Dedifferentiated amniotic fluid mesenchymal stem cell (primary cell): ENCODE measurements around the gene CES2.

Experiments
- DNase-seq: peaks from one replicate; pipeline ENCODE4 v3.0.0-alpha.2; 2016; ENCODE audit errors: extremely low spot score

Gene CES2

DNA sequence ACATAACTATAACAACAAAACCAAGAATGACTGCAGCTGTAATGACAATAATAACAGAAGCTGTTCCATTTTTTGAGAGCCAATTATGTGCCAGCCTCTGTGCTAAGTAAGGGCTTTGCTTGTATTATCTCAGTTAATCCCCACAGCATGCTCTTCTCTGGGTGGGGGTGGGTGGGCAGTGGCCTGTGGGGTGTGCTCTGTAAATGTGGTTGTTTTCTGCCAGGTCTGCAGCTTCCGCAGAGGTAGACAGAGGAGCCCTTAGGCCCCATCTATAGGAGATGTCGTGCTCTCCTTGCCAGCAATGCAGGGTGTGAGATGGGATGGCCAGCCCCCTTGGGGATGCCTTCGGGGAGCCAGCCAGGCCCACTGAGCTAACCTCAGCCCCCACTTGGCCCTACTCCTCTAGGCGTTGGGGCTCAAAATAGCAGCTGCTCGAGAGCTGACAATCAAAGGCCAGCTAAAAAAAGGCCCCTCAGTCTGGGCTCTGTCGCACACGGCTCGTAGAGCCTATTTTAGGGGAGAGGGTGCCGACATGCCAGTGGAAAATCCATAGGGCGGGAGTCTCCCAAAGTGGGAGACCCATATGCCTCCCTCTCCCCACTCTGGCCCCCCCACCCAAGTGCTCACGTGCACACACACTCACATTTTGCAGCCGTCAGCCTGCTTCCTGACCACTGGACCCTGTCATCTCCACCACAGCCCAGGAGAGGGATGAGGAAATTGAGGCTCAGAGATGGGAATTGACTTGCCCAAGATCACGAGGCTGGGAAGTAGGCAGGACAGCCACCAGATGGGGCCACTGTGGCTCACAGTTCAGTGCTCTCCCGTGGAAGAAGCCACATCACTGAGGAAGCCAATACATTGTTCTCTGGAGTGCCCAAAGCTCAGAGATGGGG is 32.4 kb upstream of the CES2 start:
- DNase-seq: no peak

DNA sequence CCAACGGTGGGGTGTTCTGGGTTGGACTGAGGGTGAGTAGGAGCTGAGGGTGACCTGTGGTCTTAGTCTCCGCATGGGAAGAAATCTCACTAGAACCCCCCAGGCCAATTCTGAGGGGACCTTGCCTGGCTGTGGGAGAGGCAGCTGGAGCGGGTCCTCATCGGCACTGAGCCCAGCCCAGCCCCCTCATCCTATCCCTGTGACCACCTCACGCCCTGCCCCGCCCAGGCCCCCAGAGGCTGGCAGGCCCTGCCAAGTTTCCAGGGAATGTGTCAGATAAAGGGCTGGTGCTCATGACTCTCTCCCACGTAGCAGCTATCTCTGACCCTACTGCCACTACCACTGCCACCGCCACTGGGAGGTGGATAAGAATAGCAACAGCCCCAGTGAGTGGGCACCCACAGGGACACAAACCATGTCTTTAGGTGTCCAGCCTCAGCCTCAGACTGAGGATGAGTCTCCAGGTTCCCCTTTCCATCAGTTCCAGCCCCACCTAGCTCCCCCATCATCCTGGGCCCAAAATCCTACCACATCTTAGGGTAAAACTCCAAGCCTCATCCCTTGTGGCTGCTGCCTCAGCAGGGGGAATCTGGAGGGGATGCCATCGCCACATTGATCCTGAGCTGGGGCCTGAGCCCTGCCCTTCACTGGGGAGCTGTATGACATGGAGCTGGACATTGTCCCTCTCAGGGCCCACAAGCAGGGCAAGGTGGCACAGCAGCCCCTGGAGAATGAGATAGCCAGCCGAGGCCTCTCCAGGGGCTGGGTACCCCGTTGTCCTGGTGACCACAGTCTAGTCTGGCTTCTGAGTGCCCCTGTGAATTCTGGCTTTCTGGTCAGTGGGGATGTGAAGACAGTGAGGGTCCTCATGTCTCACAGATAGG is 31.5 kb upstream of the CES2 start:
- DNase-seq: no peak

DNA sequence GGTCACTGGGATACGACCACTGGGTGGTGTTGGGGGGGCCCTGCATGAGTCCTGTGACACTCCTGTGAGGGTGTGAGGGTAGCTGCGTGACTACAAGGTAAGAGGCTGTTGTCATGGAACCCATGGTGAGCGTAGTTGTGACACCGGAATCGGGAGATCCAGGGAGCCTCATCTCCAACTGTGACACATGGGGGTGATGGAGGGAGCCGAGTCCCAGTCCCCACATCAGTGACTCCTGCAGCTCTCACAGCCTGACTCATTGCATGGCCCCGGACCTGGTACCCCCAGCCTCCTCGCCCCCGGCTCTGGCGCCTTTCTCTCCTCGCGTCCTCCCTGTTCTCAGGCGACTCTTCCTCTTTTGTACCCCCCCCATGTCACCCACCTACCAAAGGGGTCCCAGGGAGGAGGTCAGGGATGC is 30.9 kb upstream of the CES2 start:
- no peak for DNase-seq

DNA sequence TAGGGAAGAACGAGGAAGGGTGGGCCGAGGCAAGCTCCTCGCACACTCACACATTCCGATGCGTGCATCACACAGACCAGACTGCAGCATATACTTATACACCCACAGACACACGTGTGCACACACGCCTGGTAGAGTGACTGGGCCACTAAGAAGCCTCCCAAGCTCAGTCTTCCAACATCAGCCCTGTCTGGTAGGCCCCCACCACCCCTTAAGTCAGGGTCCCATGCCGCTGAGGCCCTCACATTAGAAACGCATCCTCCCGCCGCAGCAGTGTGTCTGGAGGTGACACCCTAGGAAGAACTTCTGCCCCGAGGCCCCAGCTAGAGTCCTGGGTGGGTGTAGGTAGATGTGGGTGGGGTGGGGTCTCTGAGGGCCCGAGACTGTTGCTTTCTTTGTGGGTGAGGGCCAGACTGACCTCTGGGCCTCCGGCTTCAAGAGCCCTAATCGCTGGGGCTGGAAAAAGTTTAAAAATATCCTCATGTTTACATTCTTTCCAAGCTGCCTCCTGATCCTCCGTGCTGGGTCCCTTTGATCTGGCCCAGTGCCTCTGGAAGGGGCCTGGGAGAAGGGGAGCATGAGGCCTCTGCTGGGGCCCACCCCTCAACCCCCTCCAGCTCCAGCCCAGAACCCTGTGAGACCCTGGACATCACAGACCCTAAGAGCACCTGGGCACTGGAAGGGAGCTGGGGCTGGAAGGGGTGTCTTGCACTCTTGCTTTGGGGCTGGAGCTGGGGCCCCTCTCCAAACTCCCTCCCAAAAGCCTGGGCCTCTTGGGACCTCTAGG is 30.3 kb upstream of the CES2 start:
- no peak for DNase-seq

DNA sequence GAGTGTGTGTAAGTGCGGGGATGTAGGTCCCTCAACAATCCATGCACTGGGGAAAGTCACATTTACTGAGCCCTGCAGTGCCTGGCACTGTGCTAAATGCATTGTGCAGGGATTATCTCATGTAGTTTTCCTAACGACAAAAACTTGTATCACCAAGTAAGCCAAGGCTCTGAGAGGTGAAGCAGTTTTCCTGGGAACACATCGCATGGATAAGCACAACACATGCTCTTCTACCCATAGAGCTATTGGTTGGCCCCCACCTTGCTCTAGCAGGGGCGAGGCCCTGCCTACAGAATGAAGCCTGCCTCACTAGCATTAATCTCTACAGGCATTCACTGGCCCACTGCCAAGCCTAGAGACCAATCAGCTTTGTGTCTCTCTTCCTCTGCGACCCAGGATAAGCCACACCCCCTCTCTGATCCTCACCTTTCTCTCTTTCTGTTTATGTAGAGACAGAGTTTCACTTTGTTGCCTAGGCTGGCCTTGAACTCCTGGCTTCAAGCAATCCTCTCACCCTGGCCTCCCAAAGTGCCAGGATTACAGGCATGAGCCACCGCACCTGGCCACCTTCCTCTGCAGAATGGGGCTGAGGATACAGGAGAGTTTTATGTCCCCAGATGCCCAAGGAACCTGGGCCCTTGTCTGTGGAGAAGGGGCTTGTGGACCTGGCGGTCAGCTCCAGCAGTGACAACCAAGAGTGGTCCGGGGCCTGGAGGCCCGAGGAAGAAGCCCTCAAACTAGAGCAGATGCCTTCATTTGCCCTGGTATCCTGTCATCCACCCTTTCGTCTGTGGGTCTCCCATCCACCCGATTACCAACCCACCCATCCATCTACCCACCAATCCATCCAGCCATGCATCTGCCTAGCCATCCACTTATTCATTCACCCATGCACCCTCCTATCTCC is 29.4 kb upstream of the CES2 start:
- DNase-seq: no peak

DNA sequence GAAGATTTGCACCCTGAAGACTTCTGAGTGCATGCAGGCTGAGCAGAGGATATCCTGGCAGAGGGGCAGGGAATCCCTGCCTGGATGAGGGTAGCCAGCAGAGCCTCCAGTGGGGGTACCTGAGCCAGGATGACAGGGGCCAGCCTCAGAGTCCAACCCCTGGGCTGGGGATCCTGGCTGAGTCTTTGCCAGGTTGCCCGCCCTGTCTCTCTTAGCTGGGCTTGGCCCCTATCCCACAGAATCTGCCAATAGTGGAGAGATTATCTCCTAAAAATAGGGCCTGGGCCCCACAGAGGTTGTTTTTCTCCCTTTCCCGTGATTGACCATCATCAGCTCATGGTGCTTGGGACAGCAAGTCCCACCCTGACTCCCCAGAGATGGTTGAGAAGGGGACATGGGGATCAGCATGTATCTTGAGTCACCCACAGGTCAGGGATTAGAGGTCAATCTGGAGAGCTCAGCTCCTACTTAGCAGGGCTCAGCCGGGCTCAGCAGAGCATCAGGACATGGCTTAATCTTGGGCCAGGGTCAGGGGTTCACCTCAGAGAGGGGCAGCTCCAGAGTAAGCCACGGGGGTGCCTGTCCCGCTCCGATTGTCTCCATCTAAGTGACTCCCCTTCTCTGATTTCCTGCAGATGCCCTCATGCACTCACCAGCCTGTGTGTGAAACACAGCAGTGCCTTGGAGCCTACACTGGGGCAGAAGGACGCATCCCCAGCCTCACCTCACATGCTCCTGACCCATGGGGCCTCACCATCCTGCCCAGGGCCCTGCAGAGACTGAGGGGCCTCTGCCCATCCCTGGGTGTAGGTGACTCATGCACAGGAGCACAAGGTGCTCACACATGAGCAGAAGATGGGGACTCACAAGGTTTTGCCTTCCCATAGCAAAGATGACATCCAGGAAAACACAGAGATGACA is 28.1 kb upstream of the CES2 start:
- DNase-seq: no peak

DNA sequence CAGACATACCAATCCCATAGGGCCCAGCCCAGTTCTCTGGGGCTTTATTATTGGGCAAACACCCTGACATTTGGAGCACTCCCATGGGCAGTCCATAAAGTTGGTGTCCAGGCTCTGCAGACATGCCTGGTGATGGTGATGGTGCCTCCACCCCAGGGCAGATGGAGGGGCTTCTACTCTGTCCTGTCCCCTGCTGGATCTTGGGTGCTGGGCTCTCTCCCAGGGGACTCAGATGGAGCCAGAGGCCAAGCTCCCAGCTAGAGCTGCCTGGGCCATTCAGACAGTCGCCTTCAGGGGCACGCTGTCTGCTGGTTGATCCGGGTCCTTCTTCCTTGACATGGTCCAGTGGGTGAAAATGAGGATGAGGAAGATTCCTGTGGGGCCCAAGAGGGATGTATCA is 27.2 kb upstream of the CES2 start:
- DNase-seq: no peak

DNA sequence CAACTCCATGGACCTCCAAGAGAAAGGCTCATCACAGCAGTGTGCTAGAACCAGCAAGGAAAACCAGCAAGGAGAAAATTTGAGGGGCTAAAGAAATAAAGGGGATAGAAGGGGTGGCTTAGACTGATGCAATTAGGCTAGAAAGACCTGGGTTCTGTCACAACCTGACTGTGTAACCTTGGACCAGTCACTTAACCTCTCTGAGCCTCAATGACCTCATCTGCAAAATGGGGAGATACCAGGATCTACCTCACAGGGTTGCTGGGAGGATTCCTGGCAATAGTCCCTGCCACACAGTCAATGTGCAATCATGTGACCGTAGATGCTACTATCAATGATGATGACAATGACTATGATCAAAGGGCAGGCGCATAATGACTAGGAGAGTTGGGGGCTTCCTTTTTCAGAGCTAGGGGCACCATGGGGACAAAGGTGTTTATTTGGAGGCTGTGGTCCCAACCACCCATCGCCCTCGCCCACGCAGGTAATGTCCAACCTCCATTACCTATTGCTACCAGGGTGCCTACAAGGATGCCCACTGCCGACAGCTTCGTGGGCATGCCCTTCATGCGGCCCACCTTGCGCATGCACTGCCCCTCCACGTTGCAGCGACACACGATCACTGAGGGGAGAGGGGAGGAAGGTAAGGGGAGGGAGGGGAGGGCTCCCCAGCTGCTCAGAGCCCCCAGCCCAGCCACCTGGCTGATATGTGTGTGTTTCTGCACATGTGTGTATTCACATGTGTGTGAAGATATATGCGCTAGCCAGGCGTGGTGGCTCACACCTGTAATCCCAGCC is 26.4 kb upstream of the CES2 start:
- DNase-seq: no peak

DNA sequence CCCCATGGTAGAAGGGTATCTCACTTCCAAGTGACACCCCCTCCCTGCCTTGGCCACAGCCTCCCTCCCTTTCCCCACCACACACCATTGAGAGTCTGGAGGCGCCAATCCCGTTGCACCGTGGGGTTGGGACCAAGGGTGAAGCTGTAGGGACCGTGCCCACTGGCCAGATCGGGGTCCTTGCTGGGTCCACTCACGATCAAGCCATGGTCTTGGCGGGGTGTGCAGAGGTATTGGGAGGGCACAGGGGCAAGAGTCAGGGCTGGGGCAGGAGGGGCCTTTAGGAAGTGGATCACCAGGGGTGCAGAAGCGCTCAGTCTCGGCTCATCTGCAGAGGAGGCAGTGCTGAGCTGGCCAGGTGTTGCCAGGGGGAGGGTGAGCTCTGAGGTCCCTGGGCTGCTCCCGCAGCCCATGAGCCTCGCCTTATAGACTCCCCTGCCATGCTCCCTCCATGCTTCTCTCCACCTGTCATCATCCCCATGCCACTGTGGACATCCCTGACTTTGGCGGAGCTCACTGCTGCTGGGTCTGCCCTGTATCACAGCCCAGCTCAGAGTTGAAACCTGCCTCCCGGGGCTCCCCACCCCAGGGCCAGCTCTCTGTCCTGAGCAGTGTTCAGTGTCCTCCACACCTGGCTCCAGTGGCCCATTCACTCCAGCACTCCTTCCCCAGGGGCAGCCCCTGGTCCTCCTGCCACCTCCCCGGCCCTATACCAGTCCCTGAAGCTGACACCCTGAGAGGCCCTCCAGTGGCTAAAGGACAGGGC is 25.0 kb upstream of the CES2 start:
- no peak for DNase-seq

DNA sequence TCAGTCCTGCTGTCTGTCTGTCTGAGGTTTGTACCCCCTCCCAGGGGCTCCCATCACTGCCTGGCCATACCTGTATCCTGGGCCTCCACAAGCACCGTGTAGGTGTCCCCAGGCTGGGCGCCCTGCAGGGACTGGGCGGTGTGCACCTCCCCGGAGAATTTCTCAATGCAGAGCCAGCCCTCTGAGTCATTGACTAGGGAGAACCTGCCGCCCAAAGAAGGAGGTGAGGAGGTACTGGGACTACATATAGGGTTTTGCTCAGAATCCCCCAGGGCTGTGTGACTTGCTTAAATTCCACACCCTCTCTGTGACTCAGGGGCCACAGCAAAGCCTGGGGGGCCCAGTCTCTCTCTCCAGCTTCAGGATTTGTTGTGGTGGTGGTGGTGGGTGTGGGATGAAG is 24.2 kb upstream of the CES2 start:
- no peak for DNase-seq

DNA sequence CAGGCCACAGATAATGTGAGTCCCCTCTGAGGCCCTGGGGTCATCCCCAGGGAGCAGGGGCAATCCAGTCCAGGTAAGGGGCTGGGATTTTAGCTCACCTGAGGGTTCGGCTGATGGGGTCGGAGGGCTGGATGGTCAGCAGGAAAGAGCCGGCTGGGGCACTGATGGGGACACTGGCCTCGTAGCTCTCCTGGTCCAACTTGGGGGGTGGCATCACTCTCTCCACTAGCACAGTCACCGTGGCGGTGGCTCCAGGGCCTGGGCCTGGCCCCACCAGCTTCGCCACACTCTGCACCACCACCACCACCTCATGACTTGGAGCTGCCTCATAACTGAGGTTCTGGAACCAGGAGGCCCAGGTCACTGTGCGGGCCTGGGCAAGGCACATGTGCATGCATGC is 23.5 kb upstream of the CES2 start:
- no peak for DNase-seq

DNA sequence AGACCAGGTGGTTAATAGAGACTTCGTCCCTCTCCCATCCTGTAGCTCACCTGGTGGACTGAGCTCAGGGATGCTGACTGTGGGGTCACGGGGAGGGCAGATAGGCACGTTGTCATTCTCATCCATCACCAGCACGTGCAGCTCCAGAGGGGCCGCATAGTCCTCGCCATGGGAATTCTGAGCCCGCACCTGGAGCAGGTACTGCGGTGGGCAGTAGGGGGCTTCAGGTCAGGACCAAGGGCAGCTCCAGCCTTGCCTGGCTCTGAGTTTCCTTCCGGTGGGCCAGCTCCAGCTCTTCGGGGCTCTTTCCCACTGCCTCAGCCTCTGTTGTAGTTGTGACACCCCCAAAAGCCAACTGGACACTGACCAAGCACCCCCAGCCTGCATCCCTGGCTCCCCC is 22.2 kb upstream of the CES2 start:
- DNase-seq: no peak

DNA sequence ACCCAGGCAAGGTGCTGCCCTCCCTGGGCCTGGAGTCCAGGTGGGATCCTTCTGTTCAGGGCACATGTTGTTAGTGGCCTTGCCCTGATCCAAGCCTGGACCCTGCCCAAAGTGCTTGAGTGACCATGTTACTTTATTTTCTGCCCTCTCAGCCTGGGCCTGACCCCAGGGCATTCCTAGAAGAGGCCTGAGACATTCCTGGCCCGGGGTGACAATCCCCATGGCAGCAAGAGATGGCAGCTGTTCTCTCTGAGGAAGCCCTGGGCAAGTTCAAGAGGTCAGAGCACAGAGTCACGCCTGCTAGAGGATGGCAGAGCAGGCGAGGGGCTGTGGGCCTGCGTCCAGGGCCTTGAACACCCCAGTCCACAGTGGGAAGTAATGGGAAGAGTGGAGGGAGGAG is 21.6 kb upstream of the CES2 start:
- no peak for DNase-seq

DNA sequence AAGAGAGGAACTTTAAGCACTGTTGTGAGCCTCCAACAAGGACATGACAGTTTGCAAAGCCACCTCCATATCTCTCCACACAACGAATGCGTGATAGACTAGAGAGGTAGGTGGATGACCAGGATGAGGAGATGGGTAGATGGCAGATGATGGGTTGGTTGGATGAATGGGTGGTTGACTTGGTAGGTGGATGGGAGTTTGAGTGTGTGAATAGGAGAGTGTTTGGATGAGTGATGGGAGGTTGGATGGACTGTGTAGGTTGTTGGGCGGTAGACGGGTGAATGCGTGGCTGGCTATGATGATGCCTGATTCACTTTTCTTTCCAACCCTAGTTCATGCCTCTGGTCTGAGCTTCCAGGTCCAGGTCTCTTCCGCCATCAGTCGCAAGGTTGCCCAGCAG is 20.8 kb upstream of the CES2 start:
- no peak for DNase-seq

DNA sequence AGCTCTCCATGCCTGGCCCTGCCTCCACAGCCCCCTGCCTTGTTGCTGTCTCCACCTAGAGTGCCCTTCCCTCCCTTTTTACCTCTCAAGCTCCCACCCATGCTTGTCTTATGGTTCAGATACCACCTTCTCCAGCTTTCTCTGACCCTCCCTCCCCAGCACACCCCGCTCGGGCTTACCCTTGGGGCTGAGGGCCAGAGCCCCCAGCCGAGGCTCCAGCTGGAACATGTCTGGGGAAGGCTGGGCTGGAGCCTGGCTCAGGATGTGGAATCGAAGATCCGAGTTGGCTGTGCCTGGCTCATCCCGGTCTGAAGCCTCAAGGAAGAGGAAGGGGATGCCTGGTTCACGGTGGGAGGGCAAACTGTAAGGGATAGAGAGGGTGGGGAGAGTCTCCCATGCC is 20.3 kb upstream of the CES2 start:
- no peak for DNase-seq

DNA sequence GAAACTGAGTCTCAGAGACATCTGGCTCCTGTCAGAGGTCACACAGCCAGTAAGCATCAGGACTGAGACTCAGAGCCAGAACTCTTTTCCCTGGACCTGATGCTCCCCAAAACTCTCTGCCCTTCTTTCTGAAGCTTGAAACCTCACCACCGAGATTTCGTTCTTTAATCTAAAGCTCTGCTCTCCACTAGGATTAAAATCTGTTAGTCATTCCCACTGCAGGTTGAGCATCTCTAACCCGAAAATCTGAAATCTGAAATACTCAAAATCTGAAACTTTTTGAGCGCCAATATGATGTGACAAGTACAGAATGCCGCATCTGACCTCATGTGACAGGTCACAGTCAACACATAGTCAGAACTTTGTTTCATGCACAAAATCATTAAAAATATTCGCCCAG is 18.8 kb upstream of the CES2 start:
- no peak for DNase-seq

DNA sequence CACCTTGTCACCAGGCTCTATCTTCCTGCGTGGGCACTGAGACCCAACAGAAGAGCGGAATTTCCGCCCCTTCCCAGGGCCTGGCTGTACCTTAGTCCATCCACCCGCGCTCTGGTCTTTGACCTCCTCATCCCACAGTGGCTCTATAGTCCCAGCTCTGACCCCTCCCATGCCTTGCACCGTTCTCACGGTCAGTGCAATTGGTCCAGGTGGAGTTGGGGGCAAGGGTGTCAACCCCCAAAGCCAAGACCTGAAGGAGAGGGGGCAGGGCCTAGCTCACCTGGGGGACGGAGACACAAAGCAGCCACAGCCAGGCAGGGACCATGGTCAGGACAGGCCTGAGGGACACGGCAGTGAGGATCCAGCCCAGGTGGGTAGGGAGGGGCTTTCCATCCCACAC is 17.6 kb upstream of the CES2 start:
- no peak for DNase-seq

DNA sequence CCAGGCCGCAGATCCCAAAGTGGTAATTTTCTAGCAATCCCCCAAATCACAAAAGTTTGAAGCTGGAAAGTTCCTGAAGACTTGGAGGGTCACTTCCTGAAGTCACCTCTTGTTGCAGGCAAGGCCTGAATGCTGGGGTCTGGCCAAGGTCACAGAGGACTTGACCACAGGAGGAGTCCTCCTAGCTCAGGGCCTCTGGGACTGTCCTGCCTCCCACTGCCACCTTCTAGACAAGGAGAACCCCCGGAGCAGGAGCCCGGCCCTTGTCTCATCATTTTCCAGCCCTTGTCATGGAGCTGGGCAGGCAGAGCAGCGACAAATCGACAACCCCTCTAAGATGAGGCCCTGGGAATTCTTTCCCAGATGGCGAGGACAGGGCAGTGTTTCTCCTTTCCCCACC is 17.0 kb upstream of the CES2 start:
- no peak for DNase-seq
